DOHH2 (cell line): Measurements from ENCODE around the gene YPEL5.

Experiments
- EZH2phosphoT487 ChIP-seq: fragments of 200-600 bp; sonication (generic); IDR thresholded peaks from 2 replicates; pipeline ENCODE4 v1.6.1; 2017; ENCODE audit warnings: borderline replicate concordance, mild to moderate bottlenecking, antibody characterized with exemption, low read length, moderate library complexity, mixed read lengths
- TF ChIP-seq, protein P1 (sequence below): fragments of 200-600 bp; sonication (generic); IDR thresholded peaks from one replicate; pipeline ENCODE4 v1.5.1; 2014; ENCODE audit warnings: antibody characterized with exemption, mild to moderate bottlenecking, low read depth, low read length; ENCODE audit not compliant: poor library complexity, severe bottlenecking

DNA sequence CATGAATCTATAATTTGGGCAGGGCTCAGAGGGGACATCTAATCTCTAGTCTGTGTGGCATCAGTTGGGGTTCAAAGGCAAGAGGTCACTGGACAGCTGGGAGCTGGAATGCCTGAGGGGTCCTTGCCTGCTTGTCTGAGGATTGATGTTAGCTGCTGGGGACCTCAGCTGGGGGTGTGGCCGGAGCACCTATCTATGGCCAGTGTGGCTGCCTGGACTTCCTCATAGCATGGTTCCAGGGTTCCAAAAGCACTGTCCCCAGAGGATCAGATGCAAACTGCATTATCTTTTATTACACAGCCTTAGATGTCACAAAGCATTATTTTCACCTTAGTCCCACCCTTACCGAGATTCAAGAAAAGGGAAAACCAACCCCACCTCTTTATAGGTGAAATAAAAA lies 38.6 kb upstream of the YPEL5 start:
- TF ChIP-seq, protein P1, sequence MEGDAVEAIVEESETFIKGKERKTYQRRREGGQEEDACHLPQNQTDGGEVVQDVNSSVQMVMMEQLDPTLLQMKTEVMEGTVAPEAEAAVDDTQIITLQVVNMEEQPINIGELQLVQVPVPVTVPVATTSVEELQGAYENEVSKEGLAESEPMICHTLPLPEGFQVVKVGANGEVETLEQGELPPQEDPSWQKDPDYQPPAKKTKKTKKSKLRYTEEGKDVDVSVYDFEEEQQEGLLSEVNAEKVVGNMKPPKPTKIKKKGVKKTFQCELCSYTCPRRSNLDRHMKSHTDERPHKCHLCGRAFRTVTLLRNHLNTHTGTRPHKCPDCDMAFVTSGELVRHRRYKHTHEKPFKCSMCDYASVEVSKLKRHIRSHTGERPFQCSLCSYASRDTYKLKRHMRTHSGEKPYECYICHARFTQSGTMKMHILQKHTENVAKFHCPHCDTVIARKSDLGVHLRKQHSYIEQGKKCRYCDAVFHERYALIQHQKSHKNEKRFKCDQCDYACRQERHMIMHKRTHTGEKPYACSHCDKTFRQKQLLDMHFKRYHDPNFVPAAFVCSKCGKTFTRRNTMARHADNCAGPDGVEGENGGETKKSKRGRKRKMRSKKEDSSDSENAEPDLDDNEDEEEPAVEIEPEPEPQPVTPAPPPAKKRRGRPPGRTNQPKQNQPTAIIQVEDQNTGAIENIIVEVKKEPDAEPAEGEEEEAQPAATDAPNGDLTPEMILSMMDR, result no peak
- TF ChIP-seq EZH2phosphoT487, result no peak
